GM21526 (cell line): ENCODE data around the gene CBLB.

Source experiments
- ATAC-seq: cut with Tn5 transposase; IDR thresholded peaks from one replicate; pipeline ENCODE4 v1.9.1; 2021; ENCODE audit warnings: moderate library complexity; ENCODE audit not compliant: unreplicated experiment, low FRiP score

The CBLB gene

GRCh38 chr3:105653166-105653565, 215.6 kb downstream of the CBLB start:
- no peak for ATAC-seq

- ATAC-seq = no peak
Observed at GRCh38 chr3:105649480-105649879, 219.3 kb downstream of the CBLB start.

- no peak for ATAC-seq
Observed at GRCh38 chr3:105647047-105647446, 221.8 kb downstream of the CBLB start.

- no peak for ATAC-seq
Observed at GRCh38 chr3:105639131-105639530, 229.7 kb downstream of the CBLB start.

- ATAC-seq = no peak
Observed at GRCh38 chr3:105634708-105635107, 234.1 kb downstream of the CBLB start.

- ATAC-seq = no peak
Observed at GRCh38 chr3:105629718-105630117, 239.1 kb downstream of the CBLB start.

GRCh38 chr3:105626739-105627138, 242.1 kb downstream of the CBLB start:
- no peak for ATAC-seq

GRCh38 chr3:105622169-105622568, 246.6 kb downstream of the CBLB start:
- no peak for ATAC-seq

GRCh38 chr3:105620236-105620635, 248.6 kb downstream of the CBLB start:
- ATAC-seq = no peak

- no peak for ATAC-seq
Observed at GRCh38 chr3:105619651-105620050, 249.2 kb downstream of the CBLB start.

GRCh38 chr3:105618556-105618955, 250.3 kb downstream of the CBLB start:
- no peak for ATAC-seq

GRCh38 chr3:105616374-105617121, 252.3 kb downstream of the CBLB start:
- ATAC-seq = no peak

GRCh38 chr3:105615814-105616213, 253.0 kb downstream of the CBLB start:
- no peak for ATAC-seq

- no peak for ATAC-seq
Observed at GRCh38 chr3:105614288-105615030, 254.4 kb downstream of the CBLB start.

- no peak for ATAC-seq
Observed at GRCh38 chr3:105613120-105613519, 255.7 kb downstream of the CBLB start.

- ATAC-seq = no peak
Observed at GRCh38 chr3:105611304-105612192, 257.3 kb downstream of the CBLB start.

- ATAC-seq = no peak
Observed at GRCh38 chr3:105610473-105610872, 258.3 kb downstream of the CBLB start.

GRCh38 chr3:105608623-105609022, 260.2 kb downstream of the CBLB start:
- ATAC-seq = no peak

- ATAC-seq = no peak
Observed at GRCh38 chr3:105606016-105606415, 262.8 kb downstream of the CBLB start.
